K562 (cell line): ENCODE results near the gene ANKRD65. TPM values are rescaled to one million over a fixed set of nuclear protein-coding genes. Genes with fewer than 3 reads are reported as not detected.

Experiments used
- ATAC-seq: fragments of 200-7000 bp; cut with Tn5 transposase; 3 replicates; pipeline ENCODE4 v1.9.1; 2020; ENCODE audit warnings: moderate library complexity
- BruUV-seq: library from RNA; stranded (reverse); fragments of 400-500 nt; replicated peaks from 2 replicates; lab custom pipeline; 2021; lab: Mats Ljungman, UMichigan
- CTCF ChIA-PET: fragments of 300-600 bp; formaldehyde crosslinking; extraction: SDS; loops from one replicate; lab custom pipeline; 2021; ENCODE audit warnings: low intra/inter-chr PET ratio; lab: Yijun Ruan, JAX
- POLR2A ChIA-PET: fragments of 300-600, 350-650 bp; sonication (Branson Sonifier 250); formaldehyde crosslinking; extraction: SDS; loops from one replicate; lab custom pipeline; 2021; ENCODE audit warnings: antibody characterized with exemption, inconsistent platforms; lab: Yijun Ruan, JAX
- DNase-seq, 4 experiments: peaks; one replicate each; pipeline versions ENCODE4 v3.0.0 to v3.0.0-alpha.2; 2011 to 2018; ENCODE audit warnings: low spot score in 3 of 4, mixed read lengths in 3 of 4; ENCODE audit errors: extremely low read depth in 1 of 4
- FAIRE-seq: peaks from 2 replicates; lab custom pipeline; 2011; peaks lifted over from hg19 to GRCh38; lab: Jason Lieb, UNC
- H2AFZ ChIP-seq: 2 replicates; pipeline ENCODE4 v1.6.0; 2011; ENCODE audit warnings: low read depth, low read length, control low read depth, inconsistent platforms
- H3K27ac ChIP-seq: fragments of 200-600 bp; 3 replicates; pipeline ENCODE4 v1.8.0; 2011; ENCODE audit warnings: low read depth, mild to moderate bottlenecking, control low read depth, inconsistent platforms, low read length, moderate library complexity, mixed read lengths; ENCODE audit errors: extremely low read depth
- H3K27me3 ChIP-seq, 2 experiments: fragments of 300-600 bp in 1 of 2; 2 replicates in 1 of 2; 3 replicates in 1 of 2; pipeline versions ENCODE4 v1.6.0 to v1.8.0; 2011; ENCODE audit warnings: inconsistent platforms in 2 of 2, low read length in 2 of 2, mild to moderate bottlenecking in 1 of 2, mixed read lengths in 1 of 2, moderate library complexity in 1 of 2; ENCODE audit not compliant: control insufficient read depth in 2 of 2, insufficient read depth in 2 of 2
- H3K36me3 ChIP-seq: fragments of 300-600 bp; 3 replicates; pipeline ENCODE4 v1.8.0; 2011; ENCODE audit warnings: mild to moderate bottlenecking, low read length, inconsistent platforms; ENCODE audit not compliant: control insufficient read depth, insufficient read depth
- H3K4me1 ChIP-seq, 2 experiments: fragments of 200-600 bp in 1 of 2; replicated peaks in 1 of 2; 2 replicates in 1 of 2; 3 replicates in 1 of 2; pipeline versions ENCODE4 v1.5.1 to v1.8.0; 2011; ENCODE audit warnings: inconsistent platforms in 2 of 2, low read length in 2 of 2, mild to moderate bottlenecking in 1 of 2, mixed read lengths in 1 of 2, moderate library complexity in 1 of 2; ENCODE audit not compliant: control insufficient read depth in 2 of 2, insufficient read depth in 2 of 2
- H3K4me2 ChIP-seq: 2 replicates; pipeline ENCODE4 v1.6.1; 2011; ENCODE audit warnings: low read length, control low read depth, inconsistent platforms, mixed read lengths; ENCODE audit not compliant: insufficient read depth
- H3K4me3 ChIP-seq: fragments of 200-600 bp; sonication (generic), shearing (Covaris generic); 2 replicates; pipeline ENCODE4 v1.5.1; 2016; ENCODE audit warnings: control low read depth, inconsistent platforms
- H3K79me2 ChIP-seq: fragments of 200-600 bp; 3 replicates; pipeline ENCODE4 v1.8.0; 2011; ENCODE audit warnings: low read length, inconsistent platforms; ENCODE audit not compliant: control insufficient read depth, insufficient read depth
- H3K9ac ChIP-seq, 2 experiments: 2 replicates each; pipeline versions ENCODE4 v1.6.0 to v1.6.1; 2011; ENCODE audit warnings: low read depth in 2 of 2, low read length in 2 of 2, control low read depth in 1 of 2, inconsistent platforms in 1 of 2, mild to moderate bottlenecking in 1 of 2, mixed read lengths in 1 of 2; ENCODE audit not compliant: insufficient read depth in 1 of 2
- H3K9me1 ChIP-seq: one replicate; pipeline ENCODE4 v1.6.0; 2011; ENCODE audit warnings: inconsistent platforms, mild to moderate bottlenecking, low read length, moderate library complexity; ENCODE audit not compliant: control insufficient read depth, insufficient read depth
- H3K9me3 ChIP-seq: replicated peaks from 2 replicates; pipeline ENCODE4 v1.5.1; 2011; ENCODE audit warnings: low read depth, low read length, inconsistent platforms; ENCODE audit not compliant: control insufficient read depth, insufficient read depth
- H4K20me1 ChIP-seq: replicated peaks from 2 replicates; pipeline ENCODE4 v1.6.1; 2011; ENCODE audit warnings: low read length, inconsistent platforms, mixed read lengths; ENCODE audit not compliant: control insufficient read depth, insufficient read depth
- ZBED1 ChIP-seq: IDR thresholded peaks from 2 replicates; pipeline ENCODE4 v1.6.1; 2014
- WGBS: fragments of 100-300 bp; shearing (Covaris generic); methylation state at CpG from one replicate; pipeline ENCODE4 v1.1.6; 2016; ENCODE audit warnings: low coverage, mixed read lengths; ENCODE audit not compliant: insufficient coverage; ENCODE audit errors: missing lambda C conversion rate; 5-methylcytosine and 5-hydroxymethylcytosine counted together
- in situ Hi-C: fragments of 300-500 bp; cut with MboI; formaldehyde crosslinking; loops from 4 replicates; pipeline ENCODE4 v1.15.0; 2018; ENCODE audit warnings: inconsistent platforms, mixed read lengths
- intact Hi-C: fragments of 100-400 bp; cut with micrococcal nuclease; formaldehyde crosslinking; loops from 2 replicates; pipeline ENCODE4 v1.14.2; 2022
- polyA plus RNA-seq, 8 experiments: library from polyadenylated mRNA; depleted of rRNA in 4 of 8; stranded (reverse) in 5 of 8; unstranded in 3 of 8; fragments of >200 nt; fragmentation: Nextera tagmentation in 2 of 8; fragmentation: Illumina TruSeq in 1 of 8; extraction: Ambion mirVana in 2 of 8; extraction: Trizol in 1 of 8; gene quantifications; 2 replicates each; pipeline versions ENCODE4 v1.2.1 to v1.2.3, GENCODE V29; 2011 to 2014; ENCODE audit warnings: inconsistent platforms in 1 of 8, missing spikeins in 1 of 8
- total RNA-seq, 7 experiments: library from RNA; depleted of rRNA in 6 of 7; stranded (reverse); fragments of >200 nt in 6 of 7; fragmentation: Illumina TruSeq in 2 of 7; extraction: Trizol in 2 of 7; gene quantifications; 2 replicates each; pipeline versions ENCODE4 v1.2.1 to v1.2.3, GENCODE V29; 2011 to 2021; ENCODE audit warnings: low replicate concordance in 1 of 7
- TF ChIP-seq, protein P1 (sequence below): sonication (generic); formaldehyde crosslinking; IDR thresholded peaks from 2 replicates; pipeline ENCODE4 v1.8.1; 2023; ENCODE audit warnings: mild to moderate bottlenecking, missing genetic modification reagents

ANKRD65 gene
- total and polyA plus RNA-seq, 9 of the 15 experiments (the other 6 are each of a cell fraction or from before 2014, with no cell fraction given): not detected

DNA sequence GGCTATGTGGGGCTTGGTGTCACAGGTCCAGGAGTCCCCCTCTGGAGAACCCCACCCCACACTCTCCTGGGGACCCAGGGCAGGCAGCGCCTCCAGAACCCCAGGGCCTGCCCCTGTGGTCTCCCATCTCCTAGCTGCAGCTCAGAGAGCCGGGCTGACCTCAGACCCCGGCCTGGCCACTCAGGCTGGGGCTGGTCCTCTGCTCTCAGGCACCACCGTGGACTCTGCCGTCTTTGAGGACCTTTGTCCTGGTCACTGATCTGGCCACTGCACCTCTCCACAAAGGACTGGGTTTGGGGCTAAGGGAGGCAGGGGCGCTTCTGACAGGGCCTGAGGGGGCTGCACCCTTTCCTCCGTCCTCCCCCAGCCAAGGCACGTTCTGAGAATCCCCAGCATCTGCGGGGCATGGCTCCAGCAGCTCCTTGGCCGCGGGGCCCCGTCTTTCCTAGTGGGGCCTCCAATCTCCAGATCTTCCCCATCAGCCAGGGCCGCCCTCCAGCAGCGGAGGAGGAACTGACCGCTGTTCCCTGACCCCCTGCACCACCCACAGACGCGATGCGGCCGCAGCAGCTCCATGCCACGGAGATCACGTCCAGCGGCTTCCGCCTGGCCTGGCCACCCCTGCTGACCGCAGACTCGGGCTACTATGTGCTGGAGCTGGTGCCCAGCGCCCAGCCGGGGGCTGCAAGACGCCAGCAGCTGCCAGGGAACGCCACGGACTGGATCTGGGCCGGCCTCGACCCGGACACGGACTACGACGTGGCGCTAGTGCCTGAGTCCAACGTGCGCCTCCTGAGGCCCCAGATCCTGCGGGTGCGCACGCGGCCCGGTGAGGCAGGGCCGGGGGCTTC lies 17.7 kb upstream of the ANKRD65 start:
- H3K4me1 ChIP-seq: peaks cover 22 to 88% of the 10 kb centered on the region in 2 experiments
- H3K79me2 ChIP-seq: no peaks in the 10 kb centered on the region; the same call in 2 of the 3 replicates
- H3K9me3 ChIP-seq: no peaks in the 10 kb centered on the region
- no peaks in the 10 kb centered on the region for H4K20me1 ChIP-seq
- H3K27ac ChIP-seq: no peak overlapping the region
- no peak for FAIRE-seq
- ChIA-PET CTCF (no interaction called here), POLR2A (interaction anchor here (0.6 to 0.7 kb wide), 3 partner anchors 20 to 51 kb away, joined by 3 to 5 read pairs (median 3); no protein-coding TSS in a partner anchor)
- DNase-seq: no peak
- in situ Hi-C loops (no loop called here), intact Hi-C loops (no loop called here)
- no peaks in the 10 kb centered on the region for H3K36me3 ChIP-seq
- 79% methylated on average over 39 of the region's 45 CpGs for WGBS
- H3K4me2 ChIP-seq: no peak overlapping the region
- H3K9ac ChIP-seq: peak overlapping the region in 1 of 2 experiments; percentile 73; a peak in 2 of 4 replicates
- no peaks in the 10 kb centered on the region for H3K27me3 ChIP-seq
- no peaks in the 10 kb centered on the region for H3K9me1 ChIP-seq
- no TSS peak for BruUV-seq
- H3K4me3 ChIP-seq: no peak overlapping the region
- no peak for TF ChIP-seq ZBED1
- TF ChIP-seq, protein P1, sequence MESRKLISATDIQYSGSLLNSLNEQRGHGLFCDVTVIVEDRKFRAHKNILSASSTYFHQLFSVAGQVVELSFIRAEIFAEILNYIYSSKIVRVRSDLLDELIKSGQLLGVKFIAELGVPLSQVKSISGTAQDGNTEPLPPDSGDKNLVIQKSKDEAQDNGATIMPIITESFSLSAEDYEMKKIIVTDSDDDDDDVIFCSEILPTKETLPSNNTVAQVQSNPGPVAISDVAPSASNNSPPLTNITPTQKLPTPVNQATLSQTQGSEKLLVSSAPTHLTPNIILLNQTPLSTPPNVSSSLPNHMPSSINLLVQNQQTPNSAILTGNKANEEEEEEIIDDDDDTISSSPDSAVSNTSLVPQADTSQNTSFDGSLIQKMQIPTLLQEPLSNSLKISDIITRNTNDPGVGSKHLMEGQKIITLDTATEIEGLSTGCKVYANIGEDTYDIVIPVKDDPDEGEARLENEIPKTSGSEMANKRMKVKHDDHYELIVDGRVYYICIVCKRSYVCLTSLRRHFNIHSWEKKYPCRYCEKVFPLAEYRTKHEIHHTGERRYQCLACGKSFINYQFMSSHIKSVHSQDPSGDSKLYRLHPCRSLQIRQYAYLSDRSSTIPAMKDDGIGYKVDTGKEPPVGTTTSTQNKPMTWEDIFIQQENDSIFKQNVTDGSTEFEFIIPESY: peak; percentile 80
- no peak overlapping the region for H2AFZ ChIP-seq
- ATAC-seq: no peak
